Measurements from ENCODE around the gene MTF1.

DNA sequence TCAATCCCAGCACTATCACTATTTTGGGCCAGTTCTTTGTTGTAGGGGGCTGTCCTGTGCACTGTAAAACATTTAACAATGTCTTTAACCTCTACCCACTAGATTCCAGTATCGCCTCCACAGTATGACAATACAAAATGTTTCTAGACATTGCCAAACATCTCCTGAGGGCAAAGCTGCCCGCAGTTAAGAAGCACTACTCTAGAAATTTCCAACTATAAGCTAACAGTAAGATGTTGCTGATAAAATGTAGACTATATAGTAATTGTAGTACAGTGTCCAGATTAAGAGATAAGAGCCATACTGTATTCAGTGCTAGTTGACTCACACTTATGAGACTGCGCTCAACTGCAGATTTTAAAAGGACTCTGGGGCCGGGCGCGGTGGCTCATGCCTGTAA is 5.0 kb downstream of the MTF1 start:
- TF ChIP-seq POLR2A (IDR thresholded peaks at IDR 0.05; ENCODE audit: low read length): no peak
- no peak for TF ChIP-seq GATA1 (IDR thresholded peaks at IDR 0.05; ENCODE audit: low read depth, low read length)

Data from erythroblast (primary cell).